NCI-H2081 (cell line): ENCODE measurements around the gene CYP46A1.

Experiments used
- DNase-seq, 2 experiments: peaks; one replicate each; lab custom pipeline; 2025; lab: John Stamatoyannopoulos, UW

The CYP46A1 gene

GRCh38 chr14:99716091-99716849, 32.2 kb downstream of the CYP46A1 start:
- DNase-seq = no peak

- DNase-seq = no peak
These were observed 33.0 kb downstream of the CYP46A1 start for GRCh38 chr14:99716850-99717681.

- no peak for DNase-seq
These were observed 33.5 kb downstream of the CYP46A1 start for GRCh38 chr14:99717682-99718013.

GRCh38 chr14:99718031-99718810, 34.1 kb downstream of the CYP46A1 start:
- no peak for DNase-seq

GRCh38 chr14:99718811-99719192, 34.7 kb downstream of the CYP46A1 start:
- DNase-seq = no peak

GRCh38 chr14:99720941-99721791, 37.1 kb downstream of the CYP46A1 start:
- DNase-seq = no peak

GRCh38 chr14:99721792-99722516, 37.9 kb downstream of the CYP46A1 start:
- no peak for DNase-seq

GRCh38 chr14:99722741-99723140, 38.6 kb downstream of the CYP46A1 start:
- DNase-seq = no peak

GRCh38 chr14:99724196-99724891, 40.2 kb downstream of the CYP46A1 start:
- no peak for DNase-seq

GRCh38 chr14:99724939-99725773, 41.1 kb downstream of the CYP46A1 start:
- DNase-seq = no peak

- DNase-seq = no peak
These were observed 41.9 kb downstream of the CYP46A1 start for GRCh38 chr14:99725774-99726537.

GRCh38 chr14:99726538-99727095, 42.5 kb downstream of the CYP46A1 start:
- DNase-seq = no peak

- DNase-seq = no peak
These were observed 43.2 kb downstream of the CYP46A1 start for GRCh38 chr14:99727096-99727870.

- DNase-seq = no peak
These were observed 44.3 kb downstream of the CYP46A1 start for GRCh38 chr14:99728231-99728920.

- DNase-seq = no peak
These were observed 44.9 kb downstream of the CYP46A1 start for GRCh38 chr14:99728981-99729451.

GRCh38 chr14:99729991-99730875, 46.1 kb downstream of the CYP46A1 start:
- DNase-seq = peak; percentile 56 to 71
